Fibroblast of lung (primary cell): ENCODE measurements around the gene NTSR1.

Experiments
- EZH2 ChIP-seq: IDR thresholded peaks from 2 replicates; pipeline ENCODE4 v1.5.1; 2012; ENCODE audit warnings: low read length, control low read depth, mild to moderate bottlenecking; ENCODE audit errors: missing control alignments
- TF ChIP-seq, protein P1 (sequence below), 2 donors: IDR thresholded peaks in 1 of 2; conservative IDR thresholded peaks in 1 of 2; 1 replicate in 1 of 2; 2 replicates in 1 of 2; pipeline ENCODE4 v1.5.1; 2011 to 2012; ENCODE audit warnings: low read length in 2 of 2, control low read depth in 1 of 2, inconsistent platforms in 1 of 2, low read depth in 1 of 2, mild to moderate bottlenecking in 1 of 2

DNA sequence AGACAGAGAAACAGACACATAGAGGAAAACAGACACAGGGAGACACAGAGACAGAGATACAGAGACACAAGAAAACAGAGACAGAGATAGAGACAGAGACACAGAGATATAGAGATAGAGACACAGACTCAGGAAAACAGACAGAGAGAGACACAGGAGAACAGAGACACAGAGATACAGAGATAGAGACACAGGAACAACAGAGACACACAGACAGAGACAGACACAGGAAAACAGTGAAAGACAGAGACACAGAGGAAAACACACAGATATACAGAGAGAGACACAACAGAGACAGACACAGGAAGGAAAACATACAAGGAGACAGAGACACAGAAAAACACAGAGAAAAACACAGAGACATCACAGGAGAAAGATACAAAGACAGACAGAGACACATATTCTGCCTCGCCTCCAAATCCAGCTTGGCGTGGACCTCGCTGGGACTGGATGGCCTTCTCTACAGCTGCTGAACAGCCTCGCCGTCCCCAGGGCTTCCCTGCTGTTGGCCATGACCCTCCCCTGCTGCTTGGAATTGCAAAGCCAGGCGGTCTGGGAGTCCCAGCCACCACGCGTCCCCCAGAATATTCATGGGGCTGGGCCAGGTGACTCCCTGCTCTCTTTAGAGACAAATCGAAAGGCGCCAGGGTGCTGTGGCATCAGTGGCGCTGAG, 36.8 kb downstream of the NTSR1 start:
- TF ChIP-seq EZH2: no peak
- TF ChIP-seq, protein P1, sequence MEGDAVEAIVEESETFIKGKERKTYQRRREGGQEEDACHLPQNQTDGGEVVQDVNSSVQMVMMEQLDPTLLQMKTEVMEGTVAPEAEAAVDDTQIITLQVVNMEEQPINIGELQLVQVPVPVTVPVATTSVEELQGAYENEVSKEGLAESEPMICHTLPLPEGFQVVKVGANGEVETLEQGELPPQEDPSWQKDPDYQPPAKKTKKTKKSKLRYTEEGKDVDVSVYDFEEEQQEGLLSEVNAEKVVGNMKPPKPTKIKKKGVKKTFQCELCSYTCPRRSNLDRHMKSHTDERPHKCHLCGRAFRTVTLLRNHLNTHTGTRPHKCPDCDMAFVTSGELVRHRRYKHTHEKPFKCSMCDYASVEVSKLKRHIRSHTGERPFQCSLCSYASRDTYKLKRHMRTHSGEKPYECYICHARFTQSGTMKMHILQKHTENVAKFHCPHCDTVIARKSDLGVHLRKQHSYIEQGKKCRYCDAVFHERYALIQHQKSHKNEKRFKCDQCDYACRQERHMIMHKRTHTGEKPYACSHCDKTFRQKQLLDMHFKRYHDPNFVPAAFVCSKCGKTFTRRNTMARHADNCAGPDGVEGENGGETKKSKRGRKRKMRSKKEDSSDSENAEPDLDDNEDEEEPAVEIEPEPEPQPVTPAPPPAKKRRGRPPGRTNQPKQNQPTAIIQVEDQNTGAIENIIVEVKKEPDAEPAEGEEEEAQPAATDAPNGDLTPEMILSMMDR (conservative IDR thresholded peaks at IDR 0.05 in 1 of 2, IDR thresholded peaks at IDR 0.05 in 1 of 2; ENCODE audit: low read depth in 1 of 2, low read length in 2 of 2): no peak
